HFFc6 (cell line): ENCODE results near the gene GXYLT2. TPM values are rescaled to one million over a fixed set of nuclear protein-coding genes. Genes with fewer than 3 reads are reported as not detected.
A peak's percentile ranks its signal among the peaks of the same experiment; 100 is the strongest.
"Not testable (repeated sequence)": the region's sequence is repeated elsewhere in the genome, so short reads cannot be mapped to it uniquely, and the experiment has no call there.

Source experiments
- DNase-seq: peaks from one replicate; pipeline ENCODE4 v3.0.0-alpha.2; 2018
- H3K27ac Mint-ChIP-seq: 2 replicates; pipeline ENCODE4 v1.8.0; 2020; ENCODE audit warnings: mild to moderate bottlenecking, mixed read lengths
- H3K27me3 Mint-ChIP-seq: 2 replicates; pipeline ENCODE4 v1.8.0; 2021; ENCODE audit warnings: mild to moderate bottlenecking, moderate library complexity, mixed read lengths; ENCODE audit not compliant: insufficient read depth
- H3K36me3 Mint-ChIP-seq: 2 replicates; pipeline ENCODE4 v1.8.0; 2021; ENCODE audit warnings: low read depth, mixed read lengths
- H3K4me1 Mint-ChIP-seq: 2 replicates; pipeline ENCODE4 v1.8.0; 2020; ENCODE audit warnings: low read depth, mixed read lengths
- H3K4me3 Mint-ChIP-seq: 2 replicates; pipeline ENCODE4 v1.8.0; 2020; ENCODE audit warnings: mild to moderate bottlenecking, moderate library complexity, mixed read lengths
- H3K9me3 Mint-ChIP-seq: 2 replicates; pipeline ENCODE4 v1.8.0; 2020; ENCODE audit warnings: mild to moderate bottlenecking, mixed read lengths
- CTCF ChIP-seq: fragments of 200-600 bp; sonication (generic); IDR thresholded peaks from 2 replicates; pipeline ENCODE4 v1.5.0; 2021; ENCODE audit warnings: antibody characterized with exemption, mild to moderate bottlenecking
- total RNA-seq, 6 experiments: library from RNA; stranded (reverse); fragmentation: NEBNext Ultra II Directional; extraction: Animal tissue kit (Norgen Biotek cat#: 25700); gene quantifications; 2 replicates in 1 of 6; 3 replicates in 5 of 6; pipeline ENCODE4 v1.2.3, GENCODE V29; 2021

GXYLT2 gene
- total RNA-seq, 6 experiments from 2014 or later: 2.0 to 4.2 (median 2.8) TPM

- no peak for DNase-seq
- no peak overlapping the region for H3K4me3 Mint-ChIP-seq
- H3K4me1 Mint-ChIP-seq: peaks cover 21% of the 10 kb centered on the region
- no peaks in the 10 kb centered on the region for H3K9me3 Mint-ChIP-seq
- TF ChIP-seq CTCF: no peak
- H3K27ac Mint-ChIP-seq: no peak overlapping the region
- H3K36me3 Mint-ChIP-seq: no peaks in the 10 kb centered on the region
- peaks cover 3% of the 10 kb centered on the region; the same call in 1 of the 2 replicates for H3K27me3 Mint-ChIP-seq
Observed at GRCh38 chr3:72909591-72909990, 21.7 kb downstream of the GXYLT2 start.

- no peak for DNase-seq
- Mint-ChIP-seq H3K4me3 (no peak overlapping the region), H3K4me1 (peaks cover 10% of the 10 kb centered on the region), H3K9me3 (no peaks in the 10 kb centered on the region), H3K27me3 (peaks cover 3% of the 10 kb centered on the region; the same call in 1 of the 2 replicates), H3K36me3 (no peaks in the 10 kb centered on the region), H3K27ac (no peak overlapping the region)
- no peak for TF ChIP-seq CTCF
Observed at GRCh38 chr3:72912532-72912931, 24.7 kb downstream of the GXYLT2 start.

- no peak overlapping the region for H3K4me3 Mint-ChIP-seq
- peaks cover 3% of the 10 kb centered on the region for H3K27me3 Mint-ChIP-seq
- no peak overlapping the region for H3K27ac Mint-ChIP-seq
Observed at GRCh38 chr3:72914383-72914782, 26.5 kb downstream of the GXYLT2 start.

GRCh38 chr3:72916250-72916649 lies 28.4 kb downstream of the GXYLT2 start:
- no peak for TF ChIP-seq CTCF
- no peaks in the 10 kb centered on the region for H3K9me3 Mint-ChIP-seq
- H3K27me3 Mint-ChIP-seq: no peaks in the 10 kb centered on the region; the same call in none of the 2 replicates
- no peak for DNase-seq
- no peaks in the 10 kb centered on the region for H3K4me1 Mint-ChIP-seq
- no peak overlapping the region for H3K4me3 Mint-ChIP-seq
- H3K36me3 Mint-ChIP-seq: no peaks in the 10 kb centered on the region
- H3K27ac Mint-ChIP-seq: no peak overlapping the region

More at GRCh38 chr3:72914383-72914782, 26.5 kb downstream of the GXYLT2 start:
- Mint-ChIP-seq H3K4me1 (no peaks in the 10 kb centered on the region), H3K36me3 (no peaks in the 10 kb centered on the region), H3K9me3 (no peaks in the 10 kb centered on the region)
- TF ChIP-seq CTCF: no peak
- no peak for DNase-seq

GRCh38 chr3:72919520-72919919 lies 31.7 kb downstream of the GXYLT2 start:
- H3K36me3 Mint-ChIP-seq: no peaks in the 10 kb centered on the region
- H3K27me3 Mint-ChIP-seq: peaks cover 1% of the 10 kb centered on the region
- H3K27ac Mint-ChIP-seq: no peak overlapping the region
- no peaks in the 10 kb centered on the region for H3K9me3 Mint-ChIP-seq
- DNase-seq: no peak
- H3K4me3 Mint-ChIP-seq: no peak overlapping the region
- no peaks in the 10 kb centered on the region for H3K4me1 Mint-ChIP-seq
- no peak for TF ChIP-seq CTCF

GRCh38 chr3:72924055-72924454 lies 36.2 kb downstream of the GXYLT2 start:
- Mint-ChIP-seq H3K9me3 (no peaks in the 10 kb centered on the region; the same call in 1 of the 2 replicates), H3K4me3 (no peak overlapping the region), H3K27ac (no peak overlapping the region), H3K36me3 (no peaks in the 10 kb centered on the region), H3K4me1 (no peaks in the 10 kb centered on the region), H3K27me3 (peaks cover 7% of the 10 kb centered on the region)
- peak; percentile 33 for TF ChIP-seq CTCF
- DNase-seq: no peak

GRCh38 chr3:72928781-72929735 lies 41.2 kb downstream of the GXYLT2 start:
- not testable (repeated sequence) for H3K27me3 Mint-ChIP-seq, H3K27ac Mint-ChIP-seq, DNase-seq, H3K9me3 Mint-ChIP-seq, H3K36me3 Mint-ChIP-seq, H3K4me1 Mint-ChIP-seq, H3K4me3 Mint-ChIP-seq
